Stimulated activated CD4-positive, alpha-beta T cell treated with anti-CD3 and anti-CD28 coated beads, Interleukin-4, amount 100 ng/mL, for 24 hours (primary cell): Measurements from ENCODE around the gene GPR135.
"Not testable (repeated sequence)": the region's sequence is repeated elsewhere in the genome, so short reads cannot be mapped to it uniquely, and the experiment has no call there.

ENCODE experiments used
- DNase-seq: peaks from one replicate; pipeline ENCODE4 v3.0.0-alpha.2; 2020

Gene GPR135

DNA sequence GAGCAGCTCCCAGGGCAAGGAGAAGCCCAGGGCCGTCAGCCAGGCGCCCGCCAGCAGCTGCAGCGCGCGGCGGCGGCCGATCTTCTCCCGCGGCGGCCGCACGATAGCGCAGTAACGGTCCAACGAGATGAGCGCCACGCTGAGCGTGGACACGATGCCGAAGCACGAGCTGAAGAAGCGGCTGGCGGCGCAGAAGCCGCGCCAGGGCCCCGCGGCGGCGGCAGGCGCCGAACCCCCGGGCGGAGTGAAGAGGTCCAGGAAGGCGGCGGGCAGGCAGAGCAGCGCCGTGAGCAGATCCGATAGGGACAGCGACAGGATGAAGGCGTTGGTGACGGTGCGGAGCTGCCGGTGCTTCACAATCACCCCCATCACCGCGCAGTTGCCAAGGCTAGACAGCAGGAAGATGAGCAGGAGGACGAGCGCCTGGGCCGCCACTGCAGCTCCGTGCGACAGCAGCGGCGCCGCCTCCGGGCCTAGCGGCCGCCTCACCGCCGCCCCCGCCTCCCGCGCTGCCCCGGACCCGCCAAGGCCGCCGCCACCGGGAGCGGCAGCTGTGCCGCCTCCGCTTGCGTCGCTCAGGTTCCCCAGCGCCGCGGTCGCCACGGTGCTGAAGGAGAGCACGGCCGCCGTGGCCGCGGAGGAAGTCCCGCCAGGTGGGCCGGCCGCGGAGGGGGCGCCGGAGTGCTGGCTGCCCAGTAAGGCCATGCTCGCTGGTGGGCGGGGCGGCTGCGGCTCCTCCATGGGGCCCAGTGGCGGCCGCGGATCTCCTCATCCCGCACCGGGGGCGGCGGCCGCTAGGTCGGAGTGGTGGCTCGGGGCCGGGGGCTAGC lies 479 bp downstream of the GPR135 start:
- peak; percentile 47 for DNase-seq

DNA sequence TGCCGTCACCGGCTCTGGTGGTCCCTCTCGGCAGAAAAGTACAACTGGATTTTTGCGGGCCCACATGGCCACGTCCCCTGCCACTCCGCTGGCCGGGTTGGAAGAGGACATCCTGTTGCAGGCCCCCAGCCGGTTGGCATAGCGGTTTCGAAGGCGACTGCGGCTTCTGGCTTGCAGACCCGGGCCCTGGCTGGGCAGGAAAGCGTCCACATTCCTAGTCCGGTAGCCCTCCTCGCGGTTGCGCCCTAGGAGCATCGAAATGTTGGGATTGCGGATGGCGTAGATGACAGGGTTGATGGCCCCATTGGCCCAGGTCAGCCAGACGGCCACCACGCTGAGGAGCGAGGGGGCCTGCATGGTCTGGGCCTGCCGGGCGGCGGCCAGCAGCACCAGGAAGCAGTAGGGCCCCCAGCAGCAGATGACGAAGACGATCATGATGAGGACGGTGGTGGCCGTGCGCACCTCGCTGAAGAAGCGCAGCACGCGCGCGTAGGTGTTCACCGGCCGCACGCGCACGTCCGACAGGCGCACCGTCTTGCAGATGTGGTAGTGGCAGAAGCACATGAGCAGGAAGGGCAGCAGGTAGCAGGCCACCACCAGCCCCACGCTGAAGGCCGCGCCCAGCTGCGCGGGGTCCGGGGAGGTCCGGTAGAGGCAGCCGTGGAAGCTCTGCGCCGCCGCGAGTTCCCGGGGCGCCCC lies 1.2 kb downstream of the GPR135 start:
- peak; percentile 39 for DNase-seq

DNA sequence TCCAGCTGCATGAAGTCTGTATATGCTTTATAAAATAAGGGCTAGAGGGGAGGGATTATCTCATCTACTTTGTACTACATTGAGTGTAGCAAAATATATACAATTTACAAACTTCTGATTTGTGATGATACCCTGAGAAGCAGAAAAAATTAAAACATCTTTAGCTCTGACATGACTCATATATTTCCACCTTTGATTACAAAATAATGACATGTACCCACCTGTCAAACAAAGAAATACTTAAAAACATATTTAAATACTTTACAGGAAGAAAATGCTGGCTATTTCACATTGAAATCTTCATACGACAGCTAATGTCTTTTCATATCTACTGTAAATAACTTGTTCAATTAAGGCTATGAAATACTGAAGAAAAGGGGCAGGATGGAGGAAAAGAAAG lies 3.3 kb downstream of the GPR135 start:
- DNase-seq = no peak

DNA sequence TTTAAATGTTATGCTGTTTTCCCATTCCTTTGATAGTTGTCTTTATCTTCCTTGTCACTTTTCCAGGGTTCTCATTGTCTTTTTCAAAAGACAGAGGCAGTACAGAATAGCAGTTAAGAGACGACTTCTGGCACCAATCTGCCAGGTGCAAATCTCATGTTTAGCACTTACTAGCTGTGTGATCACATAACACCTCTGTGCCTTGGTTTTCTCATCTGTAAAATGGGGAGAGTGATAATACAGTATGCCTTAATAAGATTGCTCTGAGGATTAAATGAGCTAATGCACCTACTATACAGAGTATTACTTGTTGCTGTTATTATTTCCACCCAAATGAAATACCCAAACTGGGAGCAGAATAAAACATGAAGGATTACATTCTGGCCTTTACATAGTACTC lies 4.8 kb downstream of the GPR135 start:
- no peak for DNase-seq

DNA sequence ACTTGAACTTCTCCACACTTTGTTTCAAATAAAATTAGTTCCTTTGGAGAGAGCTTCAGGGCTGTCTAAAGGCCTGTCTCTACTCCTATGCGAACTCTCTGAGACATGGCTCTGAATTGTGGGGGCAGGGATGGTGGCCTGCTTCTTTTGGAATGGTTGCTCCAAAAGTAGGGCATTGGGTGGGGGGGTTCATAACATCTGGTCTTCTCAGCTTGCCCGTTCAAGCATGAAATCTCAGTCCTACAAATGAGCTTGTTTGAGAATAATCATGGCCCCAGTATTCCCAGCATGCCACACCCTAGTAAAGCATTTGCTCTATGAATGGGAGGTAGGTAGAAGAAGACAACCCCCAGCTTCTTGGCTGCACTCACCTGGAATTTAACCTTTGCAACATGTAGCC lies 6.7 kb downstream of the GPR135 start:
- DNase-seq = no peak

DNA sequence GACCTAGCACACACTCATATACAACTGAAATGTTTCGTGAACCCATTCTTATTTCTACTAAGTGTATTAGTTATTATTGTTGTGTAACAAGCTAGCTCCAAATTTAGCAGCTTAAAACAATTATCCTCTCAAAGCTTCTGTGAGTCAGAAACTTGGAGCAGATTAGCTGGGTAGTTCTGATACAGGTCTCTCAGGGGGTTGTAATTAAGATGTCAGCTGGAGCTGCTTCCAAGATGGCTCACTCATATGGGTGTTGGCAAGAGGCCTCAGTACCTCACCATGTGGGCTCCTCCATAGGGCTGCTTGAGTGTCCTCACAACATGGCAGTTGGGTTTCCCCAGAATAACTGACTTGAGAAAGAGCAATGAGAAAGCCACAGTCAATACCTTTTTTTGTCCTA lies 9.8 kb downstream of the GPR135 start:
- no peak for DNase-seq

DNA sequence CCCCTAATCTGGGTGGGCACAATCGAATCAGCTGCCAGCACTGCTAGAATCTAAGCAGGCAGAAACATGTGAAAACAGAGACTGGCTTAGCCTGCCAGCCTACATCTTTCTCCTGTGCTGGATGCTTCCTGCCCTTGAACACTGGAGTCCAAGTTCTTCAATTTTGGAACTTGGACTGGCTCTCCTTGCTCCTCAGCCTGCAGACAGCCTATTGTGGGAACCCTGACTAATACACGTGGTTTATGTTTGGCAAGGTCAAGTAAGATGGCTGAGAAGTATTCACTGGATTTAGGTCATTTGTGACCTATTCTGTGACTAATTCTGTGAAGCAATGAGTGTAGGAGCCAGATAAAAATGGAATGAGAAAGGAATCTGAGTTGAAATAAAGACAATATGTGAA lies 11.0 kb downstream of the GPR135 start:
- DNase-seq = no peak

DNA sequence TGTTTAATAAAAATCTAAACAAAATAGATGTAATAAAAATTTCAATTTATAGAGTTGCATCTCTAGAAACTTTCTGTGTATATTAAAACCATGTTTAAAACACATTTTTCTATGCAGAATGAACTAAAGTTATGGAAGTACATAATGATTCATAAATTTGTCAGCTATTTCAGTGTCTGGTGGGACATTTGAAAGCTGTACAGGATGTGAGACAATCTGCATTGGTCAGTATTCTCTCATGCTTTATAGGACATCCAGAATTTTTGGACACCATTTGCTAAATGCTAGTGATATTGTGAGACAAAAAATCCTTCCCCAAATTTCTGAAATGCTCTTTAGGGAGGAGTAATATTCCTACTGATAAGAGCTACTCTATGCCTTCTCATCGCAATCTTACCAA lies 13.3 kb downstream of the GPR135 start:
- DNase-seq = no peak

DNA sequence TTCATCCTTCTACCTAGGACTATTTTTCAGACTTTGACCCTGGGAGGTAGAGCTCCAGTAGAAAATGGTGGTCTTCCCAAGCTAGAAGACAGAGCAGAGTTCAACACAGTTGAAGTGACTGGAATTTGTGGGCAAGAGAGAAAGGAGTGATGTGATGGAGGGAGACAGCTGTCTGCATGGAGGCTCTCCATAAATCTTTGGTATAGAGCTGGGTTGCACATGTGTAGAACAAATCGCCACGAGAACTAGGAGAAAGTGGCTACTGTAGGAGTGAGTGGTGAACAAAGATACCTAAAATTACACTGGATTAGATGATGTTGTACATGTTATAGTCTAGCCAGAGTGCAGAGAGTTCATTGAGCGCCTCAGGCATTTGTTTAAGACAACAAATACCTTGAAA lies 14.5 kb downstream of the GPR135 start:
- DNase-seq = no peak

DNA sequence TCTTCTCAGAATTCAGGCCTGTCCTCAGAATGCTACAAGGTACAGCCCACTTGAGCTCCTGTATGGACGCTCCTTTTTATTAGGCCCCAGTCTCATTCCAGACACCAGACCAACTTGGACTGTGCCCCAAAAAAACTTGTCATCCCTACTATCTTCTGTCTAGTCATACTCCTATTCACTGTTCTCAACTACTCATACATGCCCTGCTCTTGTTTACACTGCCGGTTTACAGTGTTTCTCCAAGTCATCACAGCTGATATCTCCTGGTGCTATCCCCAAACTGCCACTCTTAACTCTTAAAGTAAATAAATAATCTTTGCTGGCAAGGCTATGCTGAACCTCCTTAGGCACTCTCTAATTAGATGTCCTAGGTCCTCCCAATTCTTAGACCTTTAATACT lies 16.5 kb downstream of the GPR135 start:
- DNase-seq = not testable (repeated sequence)

DNA sequence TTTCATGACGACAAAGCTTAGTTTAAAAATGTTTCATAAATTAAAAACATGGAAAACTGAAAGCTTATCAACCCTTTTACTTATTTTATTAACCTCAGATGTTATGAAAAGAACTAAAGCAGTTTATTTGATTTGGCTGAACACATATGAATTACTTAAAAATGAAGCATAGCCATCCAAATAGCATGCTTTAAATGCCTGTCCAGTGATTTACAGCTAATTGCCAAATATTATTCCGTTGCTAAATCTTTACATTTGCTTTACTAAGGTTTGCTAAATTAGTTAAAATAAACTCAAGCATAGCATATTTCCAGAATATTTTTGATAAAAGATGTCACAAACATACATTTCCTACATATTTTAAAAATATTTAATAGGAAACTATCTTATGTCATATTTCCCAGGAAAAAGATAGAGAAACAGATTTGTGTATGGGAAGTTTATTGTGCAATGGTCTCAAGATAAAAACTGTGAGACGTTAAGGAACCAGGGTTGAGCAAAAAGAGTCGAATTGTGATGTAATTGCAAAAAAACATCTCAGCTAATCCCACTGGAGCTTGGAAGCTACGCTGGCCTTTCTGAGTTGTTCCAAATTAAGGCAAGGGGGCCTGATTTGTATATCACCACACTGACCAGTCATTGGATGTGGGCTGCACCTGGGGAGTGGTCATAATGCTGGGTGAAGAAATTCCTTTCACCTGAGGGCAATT lies 25.8 kb downstream of the GPR135 start:
- no peak for DNase-seq

DNA sequence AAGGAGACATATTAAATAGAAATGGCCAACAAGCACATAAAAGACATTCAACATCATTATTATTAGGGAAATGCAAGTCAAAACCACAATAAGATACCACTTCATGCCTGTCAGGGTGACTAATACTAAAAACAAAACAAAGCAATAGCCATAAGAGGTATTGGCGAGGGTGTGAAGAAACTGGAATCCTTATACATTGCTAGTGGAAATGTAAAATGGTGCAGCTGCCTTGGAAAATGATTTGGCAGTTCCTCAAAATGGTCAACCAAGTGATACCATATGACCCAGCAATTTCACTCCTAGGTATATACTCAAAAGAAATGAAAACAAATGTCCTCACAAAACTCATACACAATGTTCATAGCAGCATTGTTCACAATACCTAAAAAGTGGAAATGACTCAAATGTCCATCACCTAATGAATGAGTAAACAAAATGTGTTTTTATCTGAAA lies 27.0 kb downstream of the GPR135 start:
- no peak for DNase-seq

DNA sequence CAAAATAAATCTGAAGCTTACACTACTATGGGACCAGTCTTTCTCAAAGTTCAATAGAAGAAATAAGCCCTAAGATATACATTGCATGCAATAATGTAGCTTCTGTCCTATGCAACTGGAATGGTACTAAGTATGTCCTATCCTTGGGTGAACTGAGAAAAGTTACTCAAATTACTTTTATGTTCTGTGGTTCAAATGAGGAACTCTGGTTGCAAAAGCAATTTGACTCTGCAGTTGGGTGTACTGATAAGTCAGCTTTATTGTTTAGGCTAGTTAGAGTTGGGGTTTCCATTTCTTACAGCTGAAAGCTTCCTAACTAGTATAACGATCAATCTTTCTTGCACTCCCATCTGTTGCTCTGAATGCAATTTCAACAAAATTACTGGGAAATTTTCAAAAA lies 29.2 kb downstream of the GPR135 start:
- no peak for DNase-seq

DNA sequence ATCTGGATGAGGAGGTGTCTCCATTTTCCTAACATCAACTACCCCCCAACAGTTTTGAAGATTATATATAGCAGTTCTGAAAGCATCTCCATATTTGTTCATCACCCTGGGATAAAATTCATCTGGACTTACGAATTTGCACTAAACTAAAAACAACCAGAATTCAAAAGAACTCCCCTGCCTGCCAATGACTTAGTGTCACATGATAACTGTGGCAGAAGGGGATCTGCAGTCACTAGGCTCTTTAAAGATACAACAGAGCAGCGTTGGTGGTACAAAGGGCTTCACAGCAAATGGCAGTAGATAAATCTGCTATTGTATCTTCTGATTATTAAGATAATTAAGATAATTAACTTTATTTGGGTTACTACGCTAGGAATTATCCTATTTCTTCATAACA lies 30.1 kb downstream of the GPR135 start:
- DNase-seq = no peak

DNA sequence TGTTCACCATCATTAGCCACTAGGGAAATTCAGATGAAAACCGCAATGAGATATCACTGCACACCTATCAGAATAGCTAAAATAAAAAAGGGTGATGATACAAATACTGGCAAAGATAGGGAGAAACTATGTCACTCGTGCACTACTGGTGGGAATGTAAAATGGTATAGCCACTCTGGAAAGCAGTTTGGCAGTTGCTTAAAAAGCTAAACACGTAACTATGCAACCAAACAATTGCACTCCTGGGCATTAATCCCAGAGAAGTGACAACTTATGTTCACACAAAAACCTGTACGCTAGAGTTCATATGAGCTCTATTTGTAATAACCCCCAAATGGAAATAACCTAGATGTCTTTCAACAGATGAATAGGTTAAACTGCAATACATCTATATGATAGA lies 35.4 kb downstream of the GPR135 start:
- DNase-seq = no peak

DNA sequence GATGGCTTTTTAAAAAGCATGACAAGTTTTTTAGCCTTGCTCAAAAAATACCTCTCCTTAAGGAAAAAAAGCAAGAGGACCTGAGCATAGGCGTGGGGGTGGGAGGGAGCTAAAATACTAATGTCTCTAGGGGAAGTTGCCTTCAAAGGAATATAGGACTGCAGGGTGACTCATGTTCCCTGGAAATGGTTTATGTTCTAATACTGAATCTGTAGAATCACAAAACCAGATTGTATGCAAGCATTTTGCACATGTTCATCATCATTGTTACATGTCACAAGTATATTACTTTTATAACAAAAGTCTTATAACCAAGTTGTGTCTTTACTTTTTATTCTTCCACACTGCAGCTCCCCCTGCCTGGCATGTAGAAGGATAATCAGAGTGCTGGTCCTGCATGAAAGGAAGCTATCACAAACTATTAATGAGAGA lies 36.6 kb downstream of the GPR135 start:
- DNase-seq = no peak

DNA sequence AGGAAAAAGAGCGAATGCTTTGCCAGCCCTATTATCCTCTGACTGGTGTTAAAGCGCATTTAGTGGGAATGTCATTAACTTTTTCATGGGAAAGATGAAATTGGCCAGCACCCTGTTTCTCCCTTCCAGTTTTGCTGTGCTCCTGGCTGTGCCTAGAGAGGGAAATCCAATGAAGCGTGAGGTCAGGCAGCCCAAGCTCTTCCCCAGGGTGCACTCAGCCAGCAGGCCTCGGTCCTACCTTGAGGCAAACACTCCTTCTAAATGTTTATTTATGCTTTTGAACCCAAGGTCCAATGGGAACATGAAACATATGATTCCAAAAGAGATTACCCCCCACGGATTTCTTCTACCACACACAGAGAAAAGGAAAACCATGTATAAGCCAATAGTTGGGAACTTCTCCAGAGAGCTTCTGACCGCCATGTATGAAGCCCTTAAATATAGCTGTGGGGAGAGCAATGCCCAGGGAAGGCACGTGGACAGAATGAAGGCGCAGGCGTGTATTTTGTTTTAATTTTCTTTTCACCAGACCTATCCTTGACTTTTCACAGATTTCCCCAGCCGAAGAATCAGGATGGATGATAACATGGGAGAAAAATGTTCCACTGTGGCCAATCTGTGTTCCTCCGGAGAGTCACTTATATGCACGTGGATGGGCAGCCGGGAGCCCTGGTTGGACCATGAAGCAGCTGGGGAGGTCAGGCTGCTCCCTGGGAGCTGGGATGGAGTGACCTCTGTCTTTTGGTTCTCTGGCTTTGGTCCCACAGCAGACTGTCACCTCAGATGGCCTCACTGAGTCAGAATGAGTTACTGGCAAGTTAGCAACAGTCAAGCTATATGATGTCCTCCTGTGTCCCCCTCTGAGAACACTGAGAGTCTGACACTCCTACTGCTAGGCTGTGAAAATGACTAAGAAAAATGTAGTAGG lies 37.3 kb downstream of the GPR135 start:
- no peak for DNase-seq

DNA sequence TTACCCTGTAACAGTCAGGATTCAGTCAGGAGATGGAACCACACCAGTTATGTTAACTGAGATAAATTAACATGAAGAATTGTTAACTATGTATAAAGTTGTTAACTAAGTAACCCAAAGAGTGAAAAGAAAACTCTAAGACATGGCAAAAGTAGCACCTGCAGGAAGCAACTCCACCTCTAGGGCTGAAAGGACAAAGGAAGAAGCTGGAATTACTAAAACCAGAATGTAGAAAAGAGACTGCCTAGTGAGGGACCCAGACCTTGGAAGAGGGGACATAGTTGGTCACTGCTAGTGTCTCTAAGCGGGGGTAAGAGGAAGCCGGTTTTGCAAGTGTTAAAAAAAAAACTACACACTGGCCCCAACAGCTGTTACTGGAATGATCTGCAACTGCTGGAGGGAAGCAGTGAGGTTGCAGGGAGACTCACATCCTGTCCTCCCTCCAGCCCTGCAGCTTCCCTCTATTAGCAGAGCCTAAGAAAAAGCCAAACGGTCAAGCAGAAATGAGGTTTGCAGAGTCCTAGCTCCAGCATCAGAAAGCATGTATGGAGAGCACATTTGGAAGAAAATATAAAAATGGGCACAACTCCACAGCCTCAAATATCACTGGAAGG lies 39.8 kb downstream of the GPR135 start:
- DNase-seq = no peak

DNA sequence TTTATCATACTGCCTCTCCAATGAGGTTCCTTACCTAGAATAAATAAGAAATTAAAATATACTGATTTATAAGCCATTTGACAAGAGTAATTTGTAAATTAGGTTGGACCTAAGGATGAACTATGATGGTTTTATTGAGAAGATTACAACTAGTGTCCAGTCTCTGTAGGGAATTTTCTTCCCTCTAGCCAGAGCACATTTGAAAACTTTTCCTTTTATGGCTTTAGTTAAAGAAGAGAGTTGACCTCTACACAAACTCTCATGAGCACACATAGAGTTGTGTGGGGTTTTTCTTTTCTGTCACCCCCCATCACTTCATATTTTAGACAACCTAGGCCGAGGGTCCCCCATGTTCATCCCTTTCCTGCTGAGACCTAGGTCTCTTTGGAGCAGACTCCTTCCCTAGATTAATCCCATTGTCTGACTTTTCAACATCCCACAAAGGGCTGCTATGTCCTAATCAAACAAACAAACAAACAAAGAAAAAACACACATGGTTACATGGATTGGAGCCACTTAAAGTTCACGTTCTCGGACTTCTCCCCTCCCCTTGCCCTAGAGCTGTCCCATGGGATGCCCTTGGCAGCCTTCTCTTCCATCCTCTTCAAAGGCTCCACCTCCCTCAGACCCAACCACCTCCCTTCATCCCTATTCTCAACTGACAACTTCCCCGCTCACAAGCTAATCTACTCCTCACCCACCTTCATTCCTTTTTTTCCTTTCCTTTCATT lies 40.7 kb downstream of the GPR135 start:
- DNase-seq = no peak

DNA sequence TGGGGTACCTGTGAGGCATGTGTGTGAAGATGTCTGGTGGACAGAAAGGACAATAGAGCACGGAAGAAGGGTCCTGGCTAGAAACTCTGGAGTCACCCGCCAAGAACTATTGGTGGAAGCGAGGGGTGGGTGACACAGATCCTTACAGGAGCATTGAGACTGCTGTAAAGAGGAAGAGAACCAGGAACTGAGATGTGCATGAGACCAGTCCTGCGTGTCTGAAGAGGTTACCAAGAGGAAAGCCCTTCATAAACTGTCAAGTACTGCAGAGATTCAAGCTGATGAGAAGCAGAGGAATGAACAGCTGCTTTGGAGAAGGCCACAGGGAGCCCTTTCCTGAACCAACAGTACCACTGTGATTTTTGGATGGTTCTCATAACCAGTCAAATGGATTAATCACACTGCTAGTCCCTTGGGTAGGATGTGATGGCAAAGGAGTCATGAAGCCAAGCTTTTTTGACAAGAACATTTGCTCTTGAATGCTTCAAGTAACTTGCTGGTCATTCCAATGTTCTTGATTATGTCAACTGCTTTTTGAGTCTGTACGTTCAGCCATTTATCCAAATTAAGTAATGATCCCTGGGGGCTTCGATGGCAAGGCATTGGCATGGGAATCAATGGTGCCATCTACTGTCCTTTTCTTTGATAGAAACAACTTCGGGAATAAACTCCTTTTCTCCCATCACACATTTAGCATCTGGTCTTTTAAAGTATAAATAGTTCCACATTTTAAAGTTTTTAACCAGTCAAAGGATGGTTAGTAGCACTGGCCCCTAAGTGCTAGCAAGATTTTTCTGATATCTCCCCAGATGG lies 42.9 kb downstream of the GPR135 start:
- no peak for DNase-seq

DNA sequence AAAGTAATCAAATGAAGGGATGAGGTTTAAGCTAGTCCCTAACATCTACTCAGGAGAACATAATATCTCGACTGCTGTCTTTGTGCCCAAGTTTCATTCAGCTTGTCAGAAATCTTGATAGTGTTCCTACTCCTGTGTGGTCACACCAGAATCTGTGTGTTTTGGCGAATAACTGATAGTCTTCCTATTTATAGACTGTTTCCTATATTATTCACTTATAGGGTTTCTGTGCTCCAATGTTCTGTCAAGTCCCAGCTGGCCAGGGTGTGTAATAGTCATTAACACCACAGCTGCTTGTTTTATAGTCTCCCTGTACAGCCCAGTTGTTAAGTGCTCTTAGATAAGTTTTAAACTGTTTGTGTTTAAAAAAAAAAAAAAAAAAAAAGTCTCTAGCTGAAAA lies 45.9 kb downstream of the GPR135 start:
- DNase-seq = no peak
